Measurements from ENCODE around the gene TRABD. TPM values are rescaled to one million over a fixed set of nuclear protein-coding genes. Genes with fewer than 3 reads are reported as not detected.

The TRABD gene
- total RNA-seq, 2 experiments from 2014 or later = 184 to 193 TPM

DNA sequence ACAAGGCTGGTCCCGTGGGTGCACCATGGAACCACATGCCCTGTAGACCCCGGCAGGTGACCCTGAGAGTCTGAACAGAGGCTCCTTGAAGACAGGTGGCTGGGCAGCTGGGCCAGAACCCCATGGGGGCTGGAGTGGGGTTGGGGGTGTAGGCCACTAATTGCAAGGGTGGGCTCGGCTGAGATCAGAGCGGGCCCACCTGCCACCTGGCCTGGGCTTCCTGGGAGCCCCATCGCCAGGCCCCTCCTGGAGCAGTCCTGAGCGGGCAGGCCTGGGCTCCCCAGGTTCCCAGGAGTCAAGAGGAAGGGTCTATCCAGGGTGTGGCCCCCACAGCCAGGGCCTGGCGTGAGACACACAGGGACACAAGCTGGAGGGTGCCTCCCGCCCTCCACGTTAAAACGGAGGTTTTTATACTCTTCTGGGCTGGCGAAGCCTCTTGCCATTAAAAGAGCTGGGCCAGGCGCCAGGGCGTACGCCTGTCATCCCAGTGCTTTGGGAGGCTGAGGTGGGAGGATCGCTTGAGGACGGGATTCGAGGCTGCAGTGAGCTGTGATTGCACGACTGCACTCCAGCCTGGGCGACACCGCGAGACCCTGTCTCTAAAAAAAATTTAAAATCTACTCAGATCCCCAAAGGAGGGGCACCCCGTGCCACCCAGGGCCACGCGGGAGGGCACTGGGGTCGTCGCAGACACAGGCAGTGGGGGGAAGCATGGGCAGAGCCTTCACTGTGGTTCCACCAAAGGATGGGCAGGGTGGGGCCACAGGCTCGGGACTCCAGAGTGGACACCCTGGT is 4.8 kb upstream of the TRABD start:
- Histone ChIP-seq H3K27ac (ENCODE audit: low read depth in 1 of 2, low read length in 2 of 2) (no peak overlapping the region), H3K9me3 (ENCODE audit: control insufficient read depth in 1 of 2, insufficient read depth in 1 of 2, low read length in 2 of 2) (peaks cover 0 to 4% of the 10 kb centered on the region in 2 experiments), H3K4me3 (ENCODE audit: low read length) (no peak overlapping the region), H3K4me1 (ENCODE audit: insufficient read depth, low read length) (peaks cover 11% of the 10 kb centered on the region), H3K27me3 (ENCODE audit: control insufficient read depth in 1 of 2, insufficient read depth in 2 of 2, low read length in 2 of 2) (peaks cover 0 to 2% of the 10 kb centered on the region in 2 experiments), H3K36me3 (ENCODE audit: insufficient read depth, low read length) (no peaks in the 10 kb centered on the region)
- ATAC-seq (ENCODE audit: poor library complexity) (no peak), DNase-seq (no peak)
- no peaks in the 10 kb centered on the region for H3K9me3 Mint-ChIP-seq
- H3K36me3 Mint-ChIP-seq (ENCODE audit: low read depth) = no peaks in the 10 kb centered on the region
- H3K27me3 Mint-ChIP-seq = peaks cover 12% of the 10 kb centered on the region
- peaks cover 4% of the 10 kb centered on the region for H3K4me1 Mint-ChIP-seq (ENCODE audit: low read depth)
- intact Hi-C loops (cut with DNase I, micrococcal nuclease) = no loop called here
- H3K27ac Mint-ChIP-seq = no peak overlapping the region
- ChIA-PET CTCF (no interaction called here), POLR2A (no interaction called here)
- peak overlapping the region; percentile 11 for H3K4me3 Mint-ChIP-seq
- TF ChIP-seq, protein P1, sequence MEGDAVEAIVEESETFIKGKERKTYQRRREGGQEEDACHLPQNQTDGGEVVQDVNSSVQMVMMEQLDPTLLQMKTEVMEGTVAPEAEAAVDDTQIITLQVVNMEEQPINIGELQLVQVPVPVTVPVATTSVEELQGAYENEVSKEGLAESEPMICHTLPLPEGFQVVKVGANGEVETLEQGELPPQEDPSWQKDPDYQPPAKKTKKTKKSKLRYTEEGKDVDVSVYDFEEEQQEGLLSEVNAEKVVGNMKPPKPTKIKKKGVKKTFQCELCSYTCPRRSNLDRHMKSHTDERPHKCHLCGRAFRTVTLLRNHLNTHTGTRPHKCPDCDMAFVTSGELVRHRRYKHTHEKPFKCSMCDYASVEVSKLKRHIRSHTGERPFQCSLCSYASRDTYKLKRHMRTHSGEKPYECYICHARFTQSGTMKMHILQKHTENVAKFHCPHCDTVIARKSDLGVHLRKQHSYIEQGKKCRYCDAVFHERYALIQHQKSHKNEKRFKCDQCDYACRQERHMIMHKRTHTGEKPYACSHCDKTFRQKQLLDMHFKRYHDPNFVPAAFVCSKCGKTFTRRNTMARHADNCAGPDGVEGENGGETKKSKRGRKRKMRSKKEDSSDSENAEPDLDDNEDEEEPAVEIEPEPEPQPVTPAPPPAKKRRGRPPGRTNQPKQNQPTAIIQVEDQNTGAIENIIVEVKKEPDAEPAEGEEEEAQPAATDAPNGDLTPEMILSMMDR (IDR thresholded peaks at IDR 0.05) = no peak

- peaks cover 12% of the 10 kb centered on the region for H3K27me3 Mint-ChIP-seq
- intact Hi-C loops (cut with DNase I, micrococcal nuclease) = no loop called here
- H3K4me1 Mint-ChIP-seq (ENCODE audit: low read depth) = peaks cover 12% of the 10 kb centered on the region
- H3K27ac Mint-ChIP-seq = no peak overlapping the region
- ChIA-PET POLR2A (interaction anchor here (0.6 to 1.7 kb wide), 2 partner anchors 8 to 344 kb away, joined by 3 to 6 read pairs; no protein-coding TSS in a partner anchor), CTCF (no interaction called here)
- peaks cover 0 to 2% of the 10 kb centered on the region in 2 experiments for H3K27me3 ChIP-seq (ENCODE audit: control insufficient read depth in 1 of 2, insufficient read depth in 2 of 2, low read length in 2 of 2)
- H3K9me3 ChIP-seq (ENCODE audit: control insufficient read depth in 1 of 2, insufficient read depth in 1 of 2, low read length in 2 of 2) = no peaks in the 10 kb centered on the region
- H3K36me3 ChIP-seq (ENCODE audit: insufficient read depth, low read length) = no peaks in the 10 kb centered on the region
- peaks cover 2% of the 10 kb centered on the region for H3K36me3 Mint-ChIP-seq (ENCODE audit: low read depth)
- DNase-seq (peak in 2 of 14 experiments; percentile 4 to 29), ATAC-seq (ENCODE audit: poor library complexity) (no peak)
- no peaks in the 10 kb centered on the region for H3K9me3 Mint-ChIP-seq
- H3K4me3 Mint-ChIP-seq = no peak overlapping the region
- no peak overlapping the region for H3K27ac ChIP-seq (ENCODE audit: low read depth in 1 of 2, low read length in 2 of 2)
- peaks cover 22% of the 10 kb centered on the region for H3K4me1 ChIP-seq (ENCODE audit: insufficient read depth, low read length)
- no peak overlapping the region for H3K4me3 ChIP-seq (ENCODE audit: low read length)
- TF ChIP-seq, protein P1 (IDR thresholded peaks at IDR 0.05) = no peak
Observed at GRCh38 chr22:50182176-50183081, 3.3 kb upstream of the TRABD start.

- ATAC-seq (ENCODE audit: poor library complexity) = no peak
- peak in 2 of 14 experiments; percentile 6 to 23 for DNase-seq
- H3K9me3 ChIP-seq (ENCODE audit: control insufficient read depth in 1 of 2, insufficient read depth in 1 of 2, low read length in 2 of 2) = no peaks in the 10 kb centered on the region
- peak overlapping the region; percentile 64 for H3K27ac Mint-ChIP-seq
- peaks cover 0 to 2% of the 10 kb centered on the region in 2 experiments for H3K27me3 ChIP-seq (ENCODE audit: control insufficient read depth in 1 of 2, insufficient read depth in 2 of 2, low read length in 2 of 2)
- H3K4me3 ChIP-seq (ENCODE audit: low read length) = no peak overlapping the region
- ChIA-PET POLR2A (interaction anchor here (0.6 to 1.7 kb wide), 2 partner anchors 7 to 345 kb away, joined by 3 to 6 read pairs; no protein-coding TSS in a partner anchor), CTCF (no interaction called here)
- peaks cover 15% of the 10 kb centered on the region for H3K4me1 Mint-ChIP-seq (ENCODE audit: low read depth)
- peaks cover 31% of the 10 kb centered on the region for H3K4me1 ChIP-seq (ENCODE audit: insufficient read depth, low read length)
- no peak overlapping the region for H3K27ac ChIP-seq (ENCODE audit: low read depth in 1 of 2, low read length in 2 of 2)
- peaks cover 4% of the 10 kb centered on the region for H3K36me3 Mint-ChIP-seq (ENCODE audit: low read depth)
- TF ChIP-seq, protein P1 (IDR thresholded peaks at IDR 0.05) = no peak
- peaks cover 12% of the 10 kb centered on the region for H3K27me3 Mint-ChIP-seq
- intact Hi-C loops (cut with DNase I, micrococcal nuclease) = no loop called here
- no peaks in the 10 kb centered on the region for H3K36me3 ChIP-seq (ENCODE audit: insufficient read depth, low read length)
- H3K9me3 Mint-ChIP-seq = no peaks in the 10 kb centered on the region
- peak overlapping the region; percentile 81 for H3K4me3 Mint-ChIP-seq
Observed at GRCh38 chr22:50183141-50183971, 2.4 kb upstream of the TRABD start.
